HG03095 (cell line): ENCODE data around the gene SNCA.

Source experiments
- ATAC-seq: cut with Tn5 transposase; IDR thresholded peaks from one replicate; pipeline ENCODE4 v1.9.1; 2021; ENCODE audit warnings: moderate library complexity; ENCODE audit not compliant: unreplicated experiment

The SNCA gene

GRCh38 chr4:89820010-89820409, 17.0 kb downstream of the SNCA start:
- no peak for ATAC-seq

GRCh38 chr4:89814362-89814761, 22.6 kb downstream of the SNCA start:
- no peak for ATAC-seq

GRCh38 chr4:89813197-89813596, 23.8 kb downstream of the SNCA start:
- no peak for ATAC-seq

- no peak for ATAC-seq
These were observed 29.4 kb downstream of the SNCA start for GRCh38 chr4:89807441-89808140.

DNA sequence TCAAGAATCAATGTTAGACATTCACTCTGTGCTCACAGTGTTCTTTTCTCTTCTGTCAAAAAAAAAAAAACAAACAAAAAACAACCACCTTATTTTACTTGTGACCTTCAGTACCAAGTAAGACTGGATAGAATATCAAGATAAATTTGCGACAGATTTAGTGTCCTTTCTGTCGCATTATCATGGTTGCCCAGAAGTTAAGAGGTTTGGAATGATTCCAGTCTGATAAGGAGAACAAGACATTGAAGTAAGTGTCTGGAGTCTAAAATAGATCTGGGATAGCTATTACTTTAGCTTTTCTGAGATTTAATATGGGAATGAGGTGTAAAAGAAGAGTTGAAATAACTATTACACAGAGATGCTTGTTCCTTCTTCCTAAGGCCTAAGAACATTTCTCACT, 31.7 kb downstream of the SNCA start:
- ATAC-seq = no peak

DNA sequence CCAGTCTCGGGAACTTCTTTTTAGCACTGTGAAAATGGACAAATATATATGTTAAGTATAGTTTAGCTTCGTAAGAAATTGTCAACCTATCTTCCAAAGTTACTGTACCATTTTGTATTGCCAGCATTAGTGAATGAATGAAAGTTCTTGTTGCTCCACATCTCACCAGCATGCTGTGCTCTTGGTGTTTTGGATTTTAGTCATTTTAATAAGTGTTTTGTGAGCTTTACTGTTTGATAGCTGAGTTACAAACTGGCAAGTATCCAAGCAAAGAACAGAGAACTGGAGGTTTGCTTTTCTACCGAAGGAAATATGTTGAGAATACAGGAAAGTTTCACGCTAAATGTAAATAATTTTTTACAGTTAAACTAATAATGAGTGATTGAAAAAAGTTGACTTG, 33.0 kb downstream of the SNCA start:
- no peak for ATAC-seq

DNA sequence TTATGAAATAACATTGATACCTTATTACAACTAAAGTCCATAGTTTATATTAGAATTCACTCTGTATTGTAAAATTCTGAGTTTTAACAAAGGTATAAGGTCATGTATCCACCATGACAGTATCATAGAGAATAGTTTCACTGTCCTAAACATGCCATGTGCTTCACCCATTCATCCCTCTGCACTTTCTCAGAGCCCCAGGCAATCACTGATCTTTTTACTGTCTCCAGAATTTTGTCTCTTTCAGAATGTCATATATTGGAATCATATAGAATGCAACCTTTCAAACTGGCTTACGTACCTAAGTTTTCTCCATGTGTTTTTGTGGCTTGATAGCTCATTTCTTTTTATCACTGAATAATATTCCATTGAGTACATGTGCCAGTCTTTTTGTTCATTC, 33.9 kb downstream of the SNCA start:
- ATAC-seq = no peak

DNA sequence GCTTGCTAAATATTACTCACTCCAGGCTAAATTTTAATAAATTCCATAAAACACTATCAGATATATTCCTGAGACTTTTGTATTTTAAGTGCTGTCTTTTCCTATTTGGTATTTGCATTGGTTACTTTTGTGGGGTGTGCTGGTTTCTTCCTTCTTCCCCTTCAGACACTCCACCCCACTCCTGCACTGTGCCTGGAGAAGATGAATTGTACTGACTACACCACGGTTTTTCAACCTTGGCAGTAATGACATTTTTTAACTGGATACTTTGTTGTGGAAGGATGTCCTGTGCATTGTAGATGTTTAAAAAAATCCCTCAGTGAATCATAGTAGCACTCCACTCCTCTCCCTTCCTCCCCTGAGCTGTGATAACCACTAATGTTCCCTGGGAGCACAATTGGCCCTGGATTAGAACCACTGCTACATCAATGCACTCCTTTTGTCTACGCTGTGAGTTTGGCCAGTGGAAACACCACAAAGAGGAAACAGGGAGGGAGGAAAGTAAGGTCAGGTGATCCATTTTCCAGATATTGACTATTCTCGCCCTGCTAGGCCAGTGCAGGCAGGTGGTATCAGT, 36.3 kb downstream of the SNCA start:
- no peak for ATAC-seq

- no peak for ATAC-seq
These were observed 36.9 kb downstream of the SNCA start for GRCh38 chr4:89800012-89800516.

DNA sequence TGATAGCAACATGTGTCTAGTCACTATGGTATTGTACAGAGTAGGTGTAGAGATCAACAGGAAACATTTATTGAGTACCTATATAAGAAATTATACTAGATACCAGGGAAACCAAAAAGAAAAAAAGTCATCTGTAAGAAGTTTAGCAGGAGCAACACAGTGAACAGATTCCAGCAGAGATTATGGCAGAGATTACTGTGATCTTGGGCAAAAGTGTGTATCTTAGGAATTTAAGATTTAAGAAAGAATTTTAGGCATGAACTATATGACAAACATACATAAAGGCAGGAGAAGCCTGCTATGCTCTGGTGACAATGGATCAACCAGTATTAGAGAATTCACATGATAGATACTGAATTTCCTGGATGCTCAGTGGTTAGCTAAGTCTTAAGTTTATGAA, 37.9 kb downstream of the SNCA start:
- no peak for ATAC-seq

DNA sequence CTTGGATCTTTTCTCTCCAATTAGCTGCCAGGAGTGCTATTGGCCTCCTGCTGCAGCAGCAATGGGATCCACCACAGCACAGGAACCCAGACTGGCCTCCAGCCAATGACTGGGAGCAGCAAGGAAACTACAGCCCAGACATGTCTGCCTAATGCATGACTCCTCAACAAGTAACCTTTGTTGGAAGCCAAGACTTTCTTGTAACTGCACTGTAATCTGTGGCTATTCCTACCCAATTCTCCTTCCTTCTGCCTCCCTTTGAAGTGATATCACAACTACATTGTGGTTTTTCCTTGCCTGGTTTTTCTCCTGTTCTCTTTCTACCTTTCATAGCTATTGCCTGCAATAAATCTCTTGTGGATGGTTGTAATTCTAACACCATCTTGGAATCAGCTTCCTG, 39.8 kb downstream of the SNCA start:
- ATAC-seq = no peak

GRCh38 chr4:89788206-89789072, 48.5 kb downstream of the SNCA start:
- no peak for ATAC-seq

DNA sequence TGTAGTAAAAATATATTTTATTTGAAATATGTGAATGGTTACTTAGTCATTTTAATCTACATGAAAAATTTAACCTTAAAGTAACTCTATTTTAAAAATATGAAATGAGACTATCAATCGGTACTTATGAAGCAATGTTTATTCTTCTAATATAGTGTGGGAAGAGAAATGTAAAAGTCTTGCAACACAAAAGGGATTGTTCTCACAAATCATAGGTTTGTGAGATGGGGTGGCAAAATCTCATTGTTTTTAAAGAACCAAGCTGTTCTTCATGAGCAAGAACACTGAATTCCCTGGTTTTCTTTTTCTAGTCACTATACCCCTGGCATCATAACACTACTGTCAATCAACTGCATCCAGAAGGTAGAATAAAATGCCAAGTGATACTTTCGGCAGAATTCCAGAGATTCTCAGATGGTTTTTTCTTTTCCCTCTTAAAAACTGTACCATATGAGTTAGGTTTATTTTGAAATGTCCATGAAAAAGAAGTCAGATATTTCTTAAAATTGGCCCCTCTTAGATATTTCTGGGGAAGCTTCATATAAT, 52.2 kb downstream of the SNCA start:
- no peak for ATAC-seq

DNA sequence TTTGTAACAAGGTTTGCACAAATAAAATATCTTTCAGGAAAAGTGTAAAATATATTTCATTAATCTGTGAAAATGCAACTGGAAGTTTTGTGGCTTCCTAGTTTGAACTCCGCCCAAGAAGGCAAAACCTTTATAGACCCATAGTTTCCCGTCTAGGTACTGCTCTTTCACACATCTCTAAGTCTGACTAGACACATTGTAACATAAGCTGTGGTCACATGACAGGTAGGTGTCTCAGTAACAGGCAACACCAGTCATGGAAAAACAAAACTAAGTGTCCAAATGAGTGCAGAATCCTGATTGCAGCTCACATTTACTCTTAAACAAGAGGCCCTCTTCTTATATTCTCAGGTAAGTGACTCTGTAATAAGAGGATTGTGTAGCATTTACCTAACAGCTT, 55.6 kb downstream of the SNCA start:
- ATAC-seq = no peak

DNA sequence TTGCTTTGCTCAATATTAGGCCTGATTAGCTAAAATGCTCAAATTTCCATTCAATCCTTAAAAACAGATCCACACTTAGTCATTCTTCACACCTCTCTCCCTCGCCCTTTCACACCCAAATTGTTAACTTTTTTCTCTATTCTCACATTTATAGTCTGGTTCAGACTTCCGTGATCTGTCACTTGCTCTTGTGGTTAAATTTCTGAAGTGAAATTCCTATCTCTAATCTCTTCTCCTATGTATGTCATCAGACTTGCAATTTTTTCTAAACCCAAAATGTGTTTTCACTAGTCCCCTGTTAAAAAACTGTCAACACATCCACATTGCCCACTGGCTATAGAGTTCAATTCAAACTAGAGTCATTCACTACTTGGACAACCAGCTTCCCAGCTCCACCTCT, 63.2 kb downstream of the SNCA start:
- no peak for ATAC-seq

- ATAC-seq = no peak
These were observed 67.1 kb downstream of the SNCA start for GRCh38 chr4:89769856-89770255.

DNA sequence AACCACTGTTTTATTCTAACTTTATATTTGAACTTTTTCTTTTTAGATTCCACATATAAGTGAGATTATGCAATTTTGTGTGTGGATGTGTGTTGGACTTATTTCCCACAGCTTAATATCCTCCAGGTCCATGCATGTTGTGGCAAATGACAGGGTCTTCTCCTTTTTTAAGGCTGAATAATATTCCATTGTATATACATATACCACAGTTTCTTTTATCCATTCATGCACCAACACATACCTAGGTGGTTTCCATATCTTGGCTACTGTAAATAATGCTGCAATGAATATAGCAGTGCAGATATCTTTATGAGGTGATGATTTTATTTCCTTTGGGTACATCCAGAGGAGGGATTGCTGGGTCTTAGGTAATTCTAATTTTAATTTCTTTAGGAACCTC, 69.0 kb downstream of the SNCA start:
- ATAC-seq = no peak

DNA sequence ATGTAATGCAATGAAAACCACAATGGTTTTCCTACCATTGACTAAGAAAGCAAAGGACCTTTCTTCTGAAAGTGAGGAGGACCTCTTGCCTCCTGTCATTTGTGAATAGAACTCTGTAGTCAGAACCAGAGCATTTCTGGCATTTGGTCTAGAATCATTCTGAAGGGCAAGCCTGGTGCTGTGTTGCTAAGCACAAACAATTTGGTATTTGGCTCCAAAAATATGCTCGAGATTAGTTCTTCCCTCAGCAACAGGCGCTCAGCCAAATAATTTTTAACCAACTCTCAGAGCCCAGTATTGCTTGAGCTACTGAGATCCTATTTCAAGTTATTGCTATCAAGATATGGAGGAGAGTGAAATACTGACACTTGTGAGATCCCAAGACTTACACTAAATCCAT, 71.0 kb downstream of the SNCA start:
- ATAC-seq = no peak

DNA sequence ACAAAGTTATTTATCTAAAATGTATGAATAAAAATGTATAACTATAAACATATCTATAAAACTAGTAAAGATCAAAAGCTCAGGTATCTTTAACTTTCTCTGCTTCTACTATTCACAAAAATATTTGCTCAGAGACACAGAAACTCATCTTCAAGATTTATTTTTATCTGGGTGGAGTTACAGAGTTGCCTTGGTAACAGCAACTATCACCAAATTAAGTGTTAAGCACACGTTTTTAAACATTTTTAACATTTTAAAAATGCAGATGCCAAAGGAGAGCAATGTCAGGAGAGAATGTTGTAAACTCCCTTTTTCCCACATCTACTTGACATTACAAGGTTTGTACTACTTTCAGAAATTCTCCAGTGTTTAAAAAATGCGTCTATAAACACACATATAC, 71.4 kb downstream of the SNCA start:
- ATAC-seq = no peak

- ATAC-seq = no peak
These were observed 74.7 kb downstream of the SNCA start for GRCh38 chr4:89762311-89762710.

DNA sequence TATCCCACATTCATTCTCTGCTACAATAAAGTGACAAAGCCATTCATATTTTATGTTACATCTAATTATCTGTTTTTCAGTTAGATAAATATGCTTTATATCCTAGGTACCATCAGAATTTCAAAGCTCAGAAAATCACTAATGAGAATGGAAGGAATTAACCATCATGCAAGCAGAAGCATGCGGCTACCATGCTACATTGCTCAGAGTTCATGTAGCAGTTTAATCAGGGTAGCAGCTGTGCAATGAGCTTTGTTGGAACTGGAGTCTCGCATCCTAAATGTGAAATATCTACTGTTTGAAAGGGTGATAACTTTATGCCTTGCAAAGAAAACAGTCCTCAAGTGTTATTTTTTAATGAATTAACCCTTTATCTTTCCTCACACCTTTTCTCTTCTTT, 77.5 kb downstream of the SNCA start:
- no peak for ATAC-seq
